ENCODE measurements around the gene SPAG8. TPM values are rescaled to one million over a fixed set of nuclear protein-coding genes. Genes with fewer than 3 reads are reported as not detected.

Gene SPAG8
- total RNA-seq, 5 donors from 2014 or later (not counting 1 experiment from before 2014, with no cell fraction given): 2.8 to 7.1 (median 3.8) TPM

DNA sequence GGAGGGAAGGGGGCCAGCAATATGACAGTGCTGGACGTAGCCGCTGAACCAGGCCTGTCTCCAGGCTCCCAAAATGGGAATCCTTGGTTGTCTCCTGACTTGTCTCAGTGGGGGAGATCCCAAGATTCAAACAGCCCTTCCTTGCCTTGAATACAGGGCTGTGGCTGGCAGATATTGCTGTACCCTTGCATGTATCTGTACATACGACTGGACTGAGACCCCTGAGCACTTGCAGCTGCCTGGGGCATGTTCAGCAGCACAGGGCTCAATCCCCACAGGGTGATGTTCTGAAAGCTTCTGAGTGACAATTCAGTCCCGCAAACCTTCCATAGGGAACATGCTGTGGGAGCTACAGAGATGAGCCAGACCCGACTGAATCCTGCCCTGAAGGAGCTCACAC is 44.8 kb upstream of the SPAG8 start:
- POLR2A ChIA-PET: no interaction called here
- H3K36me3 Mint-ChIP-seq: no peaks in the 10 kb centered on the region
- H3K27me3 ChIP-seq (replicated peaks in 1 of 2; ENCODE audit: control insufficient read depth in 2 of 2, extremely low read depth in 1 of 2, insufficient read depth in 2 of 2, low read length in 1 of 2): peaks cover 0 to 9% of the 10 kb centered on the region in 2 experiments
- H3K4me1 Mint-ChIP-seq: peaks cover 0 to 8% (median 4%) of the 10 kb centered on the region in 3 donors
- H3K9me3 Mint-ChIP-seq: no peaks in the 10 kb centered on the region
- H3K36me3 ChIP-seq (ENCODE audit: control insufficient read depth in 2 of 2, extremely low read depth in 1 of 2, insufficient read depth in 1 of 2, low read length in 1 of 2): no peaks in the 10 kb centered on the region
- no peaks in the 10 kb centered on the region for H3K9me3 ChIP-seq
- H3K4me3 Mint-ChIP-seq: no peak overlapping the region
- no peak for DNase-seq
- no peaks in the 10 kb centered on the region for H3K4me1 ChIP-seq (ENCODE audit: control insufficient read depth in 1 of 2, extremely low read depth in 1 of 2, insufficient read depth in 2 of 2, low read length in 2 of 2)
- H3K27me3 Mint-ChIP-seq: peaks cover 8 to 11% of the 10 kb centered on the region in 2 donors
- CTCF ChIA-PET: interaction anchor here in 1 of 2 donors (0.6 to 1.3 kb wide), 2 partner anchors 69 to 726 kb away, joined by 3 read pairs; no protein-coding TSS in a partner anchor
- H3K27ac ChIP-seq (ENCODE audit: low read length): no peak overlapping the region
- no peak for ATAC-seq (replicated peaks in 1 of 4)
- WGBS (ENCODE audit: insufficient coverage): 68% methylated on average over 5 of the region's 5 CpGs
- no peak overlapping the region for H3K27ac Mint-ChIP-seq
- H3K4me3 ChIP-seq (ENCODE audit: control insufficient read depth in 1 of 2, extremely low read depth in 1 of 2, low read length in 1 of 2): no peak overlapping the region

DNA sequence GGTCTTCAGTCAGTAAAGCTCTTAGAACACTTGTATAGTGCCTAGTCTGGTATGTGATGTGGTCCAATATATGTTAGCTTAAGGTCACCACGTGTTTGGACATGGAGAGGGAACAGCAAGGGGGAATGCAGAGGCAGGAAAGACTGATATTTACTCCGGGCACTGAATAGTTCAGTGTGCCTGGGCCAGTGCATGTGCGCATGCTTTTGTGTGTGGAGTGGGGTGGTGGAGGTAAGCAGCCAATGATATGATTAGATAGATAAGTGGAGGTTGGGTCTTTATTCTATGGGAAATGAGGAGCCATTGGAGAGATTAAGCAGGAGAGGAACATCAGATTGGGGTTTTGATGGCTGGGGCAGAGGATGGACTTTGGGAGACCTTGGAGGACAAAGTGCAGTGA is 44.1 kb upstream of the SPAG8 start:
- peaks cover 2 to 4% of the 10 kb centered on the region in 2 donors for H3K27me3 Mint-ChIP-seq
- H3K36me3 ChIP-seq (ENCODE audit: control insufficient read depth in 2 of 2, extremely low read depth in 1 of 2, insufficient read depth in 1 of 2, low read length in 1 of 2): no peaks in the 10 kb centered on the region
- H3K4me3 ChIP-seq (ENCODE audit: control insufficient read depth in 1 of 2, extremely low read depth in 1 of 2, low read length in 1 of 2): no peak overlapping the region
- no peaks in the 10 kb centered on the region for H3K4me1 ChIP-seq (ENCODE audit: control insufficient read depth in 1 of 2, extremely low read depth in 1 of 2, insufficient read depth in 2 of 2, low read length in 2 of 2)
- no peaks in the 10 kb centered on the region for H3K9me3 Mint-ChIP-seq
- CTCF ChIA-PET: interaction anchor here in 1 of 2 donors (0.6 kb wide), 1 partner anchor 99 kb away, joined by 3 read pairs; no protein-coding TSS in a partner anchor
- 67% methylated on average over 3 of the region's 3 CpGs for WGBS (ENCODE audit: insufficient coverage)
- no peaks in the 10 kb centered on the region for H3K9me3 ChIP-seq
- POLR2A ChIA-PET: no interaction called here
- no peak for ATAC-seq (replicated peaks in 1 of 4)
- H3K36me3 Mint-ChIP-seq: no peaks in the 10 kb centered on the region
- H3K4me1 Mint-ChIP-seq: peaks cover 0 to 8% (median 4%) of the 10 kb centered on the region in 3 donors
- DNase-seq: no peak
- no peak overlapping the region for H3K27ac ChIP-seq (ENCODE audit: low read length)
- H3K27ac Mint-ChIP-seq: no peak overlapping the region
- H3K27me3 ChIP-seq (replicated peaks in 1 of 2; ENCODE audit: control insufficient read depth in 2 of 2, extremely low read depth in 1 of 2, insufficient read depth in 2 of 2, low read length in 1 of 2): peaks cover 0 to 4% of the 10 kb centered on the region in 2 experiments
- no peak overlapping the region for H3K4me3 Mint-ChIP-seq

DNA sequence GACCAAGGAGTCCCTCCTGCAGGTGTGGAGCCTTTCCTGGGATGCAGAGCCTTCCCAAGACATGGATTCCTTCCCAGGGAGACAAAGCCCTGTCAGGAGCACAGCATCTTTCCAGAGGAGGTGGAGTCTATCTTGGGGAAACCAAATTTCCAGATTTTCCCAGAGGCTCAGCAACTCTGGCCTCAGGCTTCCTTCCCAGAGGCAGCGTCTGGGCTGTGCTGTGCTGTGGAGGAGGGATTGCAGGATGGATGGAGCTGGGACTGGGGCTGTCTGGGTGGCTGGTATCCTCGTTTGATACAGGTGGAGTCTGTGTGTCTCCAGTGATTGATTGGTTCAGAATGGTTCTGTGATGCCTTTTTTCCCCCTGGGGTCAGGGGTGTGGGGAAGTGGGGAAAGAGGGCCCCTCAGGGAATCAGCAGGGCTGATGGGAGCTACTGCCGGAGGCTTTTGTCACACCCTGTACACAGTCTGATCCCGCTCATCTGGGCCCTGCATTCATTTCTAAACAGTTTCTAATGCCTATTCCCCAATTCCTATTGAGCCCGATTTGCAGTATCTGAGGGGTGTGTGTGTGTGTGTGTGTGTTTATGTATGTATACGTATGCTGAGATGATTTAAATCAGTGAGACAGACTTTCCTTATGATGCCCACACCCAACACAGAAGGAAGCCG is 42.2 kb upstream of the SPAG8 start:
- no peak overlapping the region for H3K4me3 Mint-ChIP-seq
- H3K27ac Mint-ChIP-seq: no peak overlapping the region
- POLR2A ChIA-PET: no interaction called here
- no peaks in the 10 kb centered on the region for H3K9me3 ChIP-seq
- no peak overlapping the region for H3K4me3 ChIP-seq (ENCODE audit: control insufficient read depth in 1 of 2, extremely low read depth in 1 of 2, low read length in 1 of 2)
- H3K27me3 ChIP-seq (replicated peaks in 1 of 2; ENCODE audit: control insufficient read depth in 2 of 2, extremely low read depth in 1 of 2, insufficient read depth in 2 of 2, low read length in 1 of 2): no peaks in the 10 kb centered on the region
- no peaks in the 10 kb centered on the region for H3K36me3 ChIP-seq (ENCODE audit: control insufficient read depth in 2 of 2, extremely low read depth in 1 of 2, insufficient read depth in 1 of 2, low read length in 1 of 2)
- no peaks in the 10 kb centered on the region for H3K9me3 Mint-ChIP-seq
- no peaks in the 10 kb centered on the region for H3K36me3 Mint-ChIP-seq
- no peaks in the 10 kb centered on the region for H3K4me1 ChIP-seq (ENCODE audit: control insufficient read depth in 1 of 2, extremely low read depth in 1 of 2, insufficient read depth in 2 of 2, low read length in 2 of 2)
- H3K27me3 Mint-ChIP-seq: peaks cover 0 to 1% of the 10 kb centered on the region in 2 donors
- 71% methylated on average over 1 of the region's 7 CpGs for WGBS (ENCODE audit: insufficient coverage)
- H3K4me1 Mint-ChIP-seq: peaks cover 0 to 6% (median 4%) of the 10 kb centered on the region in 3 donors
- ATAC-seq (replicated peaks in 1 of 4) (no peak), DNase-seq (no peak)
- CTCF ChIA-PET: no interaction called here
- no peak overlapping the region for H3K27ac ChIP-seq (ENCODE audit: low read length)

DNA sequence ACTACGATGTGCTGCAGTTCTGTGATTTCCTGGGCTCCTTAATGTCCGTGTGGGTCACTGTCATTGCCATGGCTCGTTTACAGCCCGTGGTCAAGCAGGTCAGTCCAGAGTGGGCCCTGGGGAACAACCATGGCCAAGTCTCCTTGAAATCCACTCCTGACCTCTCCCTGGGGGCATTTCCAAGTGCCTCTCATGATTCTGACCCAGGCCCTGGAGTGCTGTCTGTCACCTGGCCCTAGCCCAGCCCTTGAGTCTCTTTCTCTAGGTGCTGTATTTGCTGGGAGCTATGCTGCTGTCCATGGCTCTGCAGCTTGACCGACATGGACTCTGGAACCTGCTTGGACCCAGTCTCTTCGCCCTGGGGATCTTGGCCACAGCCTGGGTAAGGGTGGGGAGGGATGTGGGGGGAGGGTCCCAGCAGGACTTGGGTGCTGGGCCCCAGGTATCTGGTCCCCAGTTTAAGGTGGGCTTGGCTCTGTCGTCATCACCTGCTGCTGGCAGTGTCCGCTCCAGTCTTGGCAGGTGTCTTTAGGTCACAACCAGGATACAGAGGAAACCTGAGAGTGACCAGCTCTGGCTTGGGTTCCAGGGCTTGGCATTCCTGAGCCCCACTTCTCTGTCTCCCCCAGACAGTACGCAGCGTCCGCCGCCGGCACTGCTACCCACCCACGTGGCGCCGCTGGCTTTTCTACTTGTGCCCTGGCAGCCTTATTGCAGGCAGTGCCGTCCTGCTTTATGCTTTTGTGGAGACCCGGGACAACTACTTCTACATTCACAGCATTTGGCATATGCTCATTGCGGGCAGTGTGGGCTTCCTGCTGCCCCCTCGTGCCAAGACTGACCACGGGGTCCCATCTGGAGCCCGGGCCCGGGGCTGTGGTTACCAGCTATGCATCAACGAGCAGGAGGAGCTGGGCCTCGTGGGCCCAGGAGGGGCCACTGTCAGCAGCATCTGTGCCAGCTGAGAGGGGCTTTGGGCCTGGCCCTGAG is 41.1 kb upstream of the SPAG8 start:
- H3K27ac ChIP-seq (ENCODE audit: low read length): no peak overlapping the region
- no peak overlapping the region for H3K4me3 ChIP-seq (ENCODE audit: control insufficient read depth in 1 of 2, extremely low read depth in 1 of 2, low read length in 1 of 2)
- no peaks in the 10 kb centered on the region for H3K9me3 Mint-ChIP-seq
- no peaks in the 10 kb centered on the region for H3K36me3 ChIP-seq (ENCODE audit: control insufficient read depth in 2 of 2, extremely low read depth in 1 of 2, insufficient read depth in 1 of 2, low read length in 1 of 2)
- DNase-seq (no peak), ATAC-seq (replicated peaks in 1 of 4) (no peak)
- 84% methylated on average over 23 of the region's 25 CpGs for WGBS (ENCODE audit: insufficient coverage)
- H3K4me3 Mint-ChIP-seq: no peak overlapping the region
- no peaks in the 10 kb centered on the region for H3K4me1 ChIP-seq (ENCODE audit: control insufficient read depth in 1 of 2, extremely low read depth in 1 of 2, insufficient read depth in 2 of 2, low read length in 2 of 2)
- no peaks in the 10 kb centered on the region for H3K27me3 ChIP-seq (replicated peaks in 1 of 2; ENCODE audit: control insufficient read depth in 2 of 2, extremely low read depth in 1 of 2, insufficient read depth in 2 of 2, low read length in 1 of 2)
- peaks cover 2% of the 10 kb centered on the region for H3K36me3 Mint-ChIP-seq
- POLR2A ChIA-PET: no interaction called here
- peaks cover 0 to 1% of the 10 kb centered on the region in 2 donors for H3K27me3 Mint-ChIP-seq
- H3K9me3 ChIP-seq: no peaks in the 10 kb centered on the region
- H3K4me1 Mint-ChIP-seq: peaks cover 0 to under 1% (median 0%) of the 10 kb centered on the region in 3 donors
- CTCF ChIA-PET: interaction anchor here in 1 of 2 donors (0.6 kb wide), 2 partner anchors 76 to 398 kb away, joined by 4 to 5 read pairs; no protein-coding TSS in a partner anchor
- no peak overlapping the region for H3K27ac Mint-ChIP-seq

DNA sequence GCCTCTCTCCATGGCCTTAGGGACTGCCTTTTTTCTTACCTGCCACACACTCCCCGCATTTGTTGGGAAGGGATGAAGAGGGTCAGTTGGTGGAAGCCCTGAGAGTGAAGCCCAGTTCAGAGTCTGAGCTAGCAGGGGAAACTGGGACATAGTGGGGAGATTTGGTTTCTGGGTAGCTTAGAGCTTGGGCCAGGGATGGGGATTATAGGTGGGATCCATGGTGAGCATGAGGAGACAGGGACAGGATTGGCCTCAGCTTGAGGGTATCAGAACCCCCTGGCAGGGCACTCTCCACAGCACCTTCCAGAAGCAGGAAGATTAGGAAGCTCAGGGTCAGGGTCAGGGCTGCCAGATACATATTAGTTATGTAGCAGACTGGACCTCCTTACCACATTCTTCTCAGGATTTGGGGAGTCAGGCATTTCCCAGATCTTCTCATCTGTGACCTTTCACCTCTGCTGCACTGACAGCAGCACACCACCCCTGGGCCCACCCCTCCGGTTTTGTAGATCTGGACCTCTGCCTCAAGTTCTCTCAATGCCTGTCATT is 40.3 kb upstream of the SPAG8 start:
- no peaks in the 10 kb centered on the region for H3K9me3 Mint-ChIP-seq

More for the DNA sequence above, 40.3 kb upstream of the SPAG8 start:
- DNase-seq (no peak), ATAC-seq (replicated peaks in 1 of 4) (no peak)
- no peak overlapping the region for H3K4me3 Mint-ChIP-seq
- Histone ChIP-seq H3K27me3 (replicated peaks in 1 of 2; ENCODE audit: control insufficient read depth in 2 of 2, extremely low read depth in 1 of 2, insufficient read depth in 2 of 2, low read length in 1 of 2) (no peaks in the 10 kb centered on the region), H3K36me3 (ENCODE audit: control insufficient read depth in 2 of 2, extremely low read depth in 1 of 2, insufficient read depth in 1 of 2, low read length in 1 of 2) (no peaks in the 10 kb centered on the region), H3K27ac (ENCODE audit: low read length) (no peak overlapping the region), H3K4me1 (ENCODE audit: control insufficient read depth in 1 of 2, extremely low read depth in 1 of 2, insufficient read depth in 2 of 2, low read length in 2 of 2) (no peaks in the 10 kb centered on the region), H3K4me3 (ENCODE audit: control insufficient read depth in 1 of 2, extremely low read depth in 1 of 2, low read length in 1 of 2) (no peak overlapping the region), H3K9me3 (no peaks in the 10 kb centered on the region)
- POLR2A ChIA-PET: no interaction called here
- peaks cover 10% of the 10 kb centered on the region for H3K36me3 Mint-ChIP-seq
- 78% methylated on average over 1 of the region's 2 CpGs for WGBS (ENCODE audit: insufficient coverage)
- CTCF ChIA-PET: interaction anchor here in 1 of 2 donors (0.5 to 0.6 kb wide), 3 partner anchors 28 to 398 kb away, joined by 4 to 6 read pairs (median 5); no protein-coding TSS in a partner anchor
- peaks cover 0 to 1% of the 10 kb centered on the region in 2 donors for H3K27me3 Mint-ChIP-seq
- no peak overlapping the region for H3K27ac Mint-ChIP-seq
- peaks cover 0 to 7% (median 3%) of the 10 kb centered on the region in 3 donors for H3K4me1 Mint-ChIP-seq
